Measurements from ENCODE around the gene GOLGA6A. TPM values are rescaled to one million over a fixed set of nuclear protein-coding genes. Genes with fewer than 3 reads are reported as not detected.

The GOLGA6A gene
- total and polyA plus RNA-seq, 2 of the 8 experiments (the other 6 are each of a cell fraction or from before 2014, with no cell fraction given), result 0.80 to 1.0 TPM

GRCh38 chr15:74123131-74123429, 40.7 kb upstream of the GOLGA6A start:
- Histone ChIP-seq H3K4ac (replicated peaks; ENCODE audit: insufficient read length, low read depth, low read length) (no peak overlapping the region), H2BK120ac (replicated peaks; ENCODE audit: low read depth, low read length) (no peak overlapping the region), H3K36me3 (ENCODE audit: control insufficient read depth in 2 of 4, insufficient read depth in 4 of 4, low read length in 3 of 4) (no peaks in the 10 kb centered on the region), H4K5ac (ENCODE audit: insufficient read length, low read depth, low read length) (no peak overlapping the region), H3K9ac (replicated peaks in 1 of 4; ENCODE audit: extremely low read depth in 1 of 4, low read depth in 3 of 4, low read length in 3 of 4) (no peak overlapping the region), H3K79me1 (ENCODE audit: low read depth, low read length) (no peaks in the 10 kb centered on the region), H3K27ac (ENCODE audit: low read depth, low read length) (no peak overlapping the region), H3K56ac (replicated peaks; ENCODE audit: insufficient read length, low read depth, low read length) (no peak overlapping the region), H3K23me2 (ENCODE audit: low read depth, low read length) (peaks cover 2% of the 10 kb centered on the region; the same call in 1 of the 2 replicates), H3K23ac (ENCODE audit: insufficient read length) (no peak overlapping the region), H2BK12ac (ENCODE audit: low read depth, low read length) (peak overlapping the region; percentile 83; the same call in 1 of the 2 replicates), H2AK5ac (ENCODE audit: low read depth, low read length) (no peak overlapping the region), H3K14ac (ENCODE audit: insufficient read length) (no peak overlapping the region), H2BK5ac (ENCODE audit: low read depth, low read length) (peak overlapping the region; percentile 60; the same call in 1 of the 2 replicates), H3K4me1 (replicated peaks in 1 of 4; ENCODE audit: control insufficient read depth in 3 of 4, insufficient read depth in 4 of 4, low read length in 3 of 4) (peaks cover 2 to 19% (median 14%) of the 10 kb centered on the region in 4 experiments), H2BK20ac (ENCODE audit: low read length) (peak overlapping the region; percentile 49; the same call in 1 of the 2 replicates), H3K18ac (ENCODE audit: extremely low read depth, low read length) (peak overlapping the region; percentile 61; the same call in 1 of the 2 replicates), H3K27me3 (replicated peaks in 1 of 4; ENCODE audit: control insufficient read depth in 3 of 4, extremely low read depth in 1 of 4, insufficient read depth in 3 of 4, low read length in 3 of 4) (peaks cover 6 to 23% (median 14%) of the 10 kb centered on the region in 4 experiments; a peak in 6 of 7 replicates), H4K91ac (replicated peaks; ENCODE audit: insufficient read length, low read length) (peak overlapping the region; percentile 20), H3K4me2 (ENCODE audit: insufficient read depth in 1 of 2, low read depth in 2 of 2, low read length in 2 of 2) (peak overlapping the region; percentile 43; a peak in 3 of 4 replicates), H4K20me1 (replicated peaks in 1 of 2; ENCODE audit: control insufficient read depth in 1 of 2, insufficient read depth in 2 of 2, low read length in 2 of 2) (no peaks in the 10 kb centered on the region), H3K9me3 (ENCODE audit: insufficient read depth in 2 of 2, low read depth in 1 of 2, low read length in 1 of 2) (no peaks in the 10 kb centered on the region), H4K8ac (ENCODE audit: extremely low read depth, insufficient read depth, low read length) (no peak overlapping the region), H3K79me2 (ENCODE audit: control insufficient read depth in 1 of 2, insufficient read depth in 2 of 2, low read length in 2 of 2) (no peaks in the 10 kb centered on the region), H2BK15ac (ENCODE audit: low read length) (peak overlapping the region; percentile 72), H2AFZ (ENCODE audit: low read length) (no peak overlapping the region; the same call in 1 of the 2 replicates), H3K4me3 (ENCODE audit: extremely low read depth in 1 of 4, insufficient read depth in 2 of 4, low read depth in 3 of 4, low read length in 4 of 4) (0 out of 8 replicates have a peak overlapping the region, but pooled peaks of 1 of the 4 experiments have one; percentile 10)
- 49% methylated on average over 4 of the region's 4 CpGs; no CpG with 5 or more reads in 1 of the 2 experiments for WGBS, 2 experiments (ENCODE audit: extremely low coverage in 1 of 2, insufficient coverage in 1 of 2, insufficient read length in 1 of 2, insufficient replicate concordance in 2 of 2, low coverage in 1 of 2, low lambda C conversion rate in 2 of 2, missing lambda C conversion rate in 1 of 2)
- FAIRE-seq (no peak), DNase-seq (ENCODE audit: low read depth in 1 of 2, low spot score in 2 of 2) (peak in 1 of 2 experiments; percentile 72)
- ChIA-PET POLR2A (ENCODE audit: partially characterized antibody) (interaction anchor here (0.7 to 1.6 kb wide), 3 partner anchors 9 to 204 kb away, joined by 3 to 4 read pairs (median 4); no protein-coding TSS in a partner anchor), CTCF (ENCODE audit: partially characterized antibody) (interaction anchor here (1.0 to 2.9 kb wide), 11 partner anchors 8 to 191 kb away, joined by 3 to 31 read pairs (median 7); partner anchors contain the start of gene STRA6)
- TF ChIP-seq BACH1 (IDR thresholded peaks at IDR 0.05; ENCODE audit: low read length), result no peak
- peak; percentile 90 for TF ChIP-seq E2F6 (IDR thresholded peaks at IDR 0.05)
- TF ChIP-seq CREB1 (IDR thresholded peaks at IDR 0.05), result peak; percentile 38; the same call in 1 of the 2 replicates
- no peak for TF ChIP-seq EGR1 (IDR thresholded peaks at IDR 0.05; ENCODE audit: borderline replicate concordance, low read depth, low read length)
- no peak for TF ChIP-seq EP300 (IDR thresholded peaks at IDR 0.05; ENCODE audit: borderline replicate concordance in 1 of 2, low read depth in 2 of 2, low read length in 2 of 2)
- TF ChIP-seq NRF1 (IDR thresholded peaks at IDR 0.05; ENCODE audit: low read depth, low read length), result no peak
- TF ChIP-seq, protein P1, sequence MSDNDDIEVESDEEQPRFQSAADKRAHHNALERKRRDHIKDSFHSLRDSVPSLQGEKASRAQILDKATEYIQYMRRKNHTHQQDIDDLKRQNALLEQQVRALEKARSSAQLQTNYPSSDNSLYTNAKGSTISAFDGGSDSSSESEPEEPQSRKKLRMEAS (IDR thresholded peaks at IDR 0.05), result peak; percentile 70
- TF ChIP-seq RAD21 (IDR thresholded peaks at IDR 0.05 in 1 of 2, conservative IDR thresholded peaks at IDR 0.05 in 1 of 2; ENCODE audit: low read depth in 2 of 2, low read length in 2 of 2), result peak; percentile 17 to 43; a peak in 3 of 4 replicates
- no peak for TF ChIP-seq JUN (IDR thresholded peaks at IDR 0.05; ENCODE audit: low read depth, low read length)
- TF ChIP-seq TBP (IDR thresholded peaks at IDR 0.05; ENCODE audit: low read depth, low read length), result no peak

All from H1 (cell line).